ENCODE results near the gene STAG3. TPM values are rescaled to one million over a fixed set of nuclear protein-coding genes. Genes with fewer than 3 reads are reported as not detected.

STAG3 gene
- total and polyA plus RNA-seq, 2 donors (not counting 1 experiment from before 2014, with no cell fraction given): 24.8 to 33.4 TPM

GRCh38 chr7:100173806-100174495, 3.8 kb upstream of the STAG3 start:
- 92% methylated on average over 9 of the region's 11 CpGs for WGBS (ENCODE audit: insufficient coverage)
- Histone ChIP-seq H3K4me3 (ENCODE audit: control extremely low read depth in 1 of 5, extremely low read depth in 1 of 5, insufficient read depth in 1 of 5, low read depth in 2 of 5, low read length in 4 of 5) (no peak overlapping the region), H4K20me1 (ENCODE audit: control insufficient read depth, insufficient read depth, low read length, poor library complexity, severe bottlenecking) (peaks cover 5% of the 10 kb centered on the region), H3K4me2 (replicated peaks; ENCODE audit: low read depth, low read length, poor library complexity, severe bottlenecking) (no peak overlapping the region), H3K4me1 (ENCODE audit: control insufficient read depth in 2 of 2, insufficient read depth in 2 of 2, low read length in 2 of 2) (peaks cover 31 to 36% of the 10 kb centered on the region in 2 donors), H3K36me3 (replicated peaks in 1 of 2; ENCODE audit: control extremely low read depth in 1 of 2, control insufficient read depth in 1 of 2, extremely low read depth in 1 of 2, insufficient read depth in 2 of 2, low read length in 1 of 2) (no peaks in the 10 kb centered on the region), H3K9ac (ENCODE audit: low read length) (no peak overlapping the region), H3K79me2 (ENCODE audit: control insufficient read depth, insufficient read depth, low read length) (no peaks in the 10 kb centered on the region), H3K27ac (ENCODE audit: low read length in 2 of 2) (no peak overlapping the region), H2AFZ (ENCODE audit: insufficient read depth, low read depth, low read length, poor library complexity, severe bottlenecking) (no peak overlapping the region), H3K27me3 (replicated peaks in 1 of 4; ENCODE audit: control extremely low read depth in 1 of 4, control insufficient read depth in 3 of 4, insufficient read depth in 4 of 4, low read length in 3 of 4) (peaks cover 0 to 28% (median 17%) of the 10 kb centered on the region in 4 experiments), H3K9me3 (ENCODE audit: control extremely low read depth in 1 of 3, control insufficient read depth in 2 of 3, insufficient read depth in 1 of 3, low read length in 2 of 3) (peaks cover 0 to 14% (median 6%) of the 10 kb centered on the region in 3 donors)
- ATAC-seq (ENCODE audit: low read depth): no peak
- peaks cover 32% of the 10 kb centered on the region for H3K4me1 Mint-ChIP-seq
- intact Hi-C loops (cut with micrococcal nuclease): no loop called here
- H3K9me3 Mint-ChIP-seq (ENCODE audit: insufficient read depth): no peaks in the 10 kb centered on the region
- ChIA-PET POLR2A (no interaction called here), CTCF (interaction anchor here (1.0 kb wide), 1 partner anchor 36 kb away, joined by 3 read pairs; no protein-coding TSS in a partner anchor)
- no peak overlapping the region for H3K4me3 Mint-ChIP-seq
- H3K27me3 Mint-ChIP-seq: peaks cover 20% of the 10 kb centered on the region
- TF ChIP-seq CTCF (IDR thresholded peaks at IDR 0.05) (no peak), EZH2 (IDR thresholded peaks at IDR 0.05; ENCODE audit: borderline replicate concordance, insufficient read depth, low read depth, low read length, poor library complexity, severe bottlenecking) (no peak)
- H3K27ac Mint-ChIP-seq: no peak overlapping the region
- no peak for DNase-seq

GRCh38 chr7:100174582-100174981, 3.1 kb upstream of the STAG3 start:
- no peaks in the 10 kb centered on the region for H3K9me3 Mint-ChIP-seq (ENCODE audit: insufficient read depth)
- Histone ChIP-seq H3K4me2 (replicated peaks; ENCODE audit: low read depth, low read length, poor library complexity, severe bottlenecking) (no peak overlapping the region), H3K9ac (ENCODE audit: low read length) (no peak overlapping the region), H2AFZ (ENCODE audit: insufficient read depth, low read depth, low read length, poor library complexity, severe bottlenecking) (no peak overlapping the region), H3K79me2 (ENCODE audit: control insufficient read depth, insufficient read depth, low read length) (no peaks in the 10 kb centered on the region), H4K20me1 (ENCODE audit: control insufficient read depth, insufficient read depth, low read length, poor library complexity, severe bottlenecking) (peaks cover 5% of the 10 kb centered on the region), H3K36me3 (replicated peaks in 1 of 2; ENCODE audit: control extremely low read depth in 1 of 2, control insufficient read depth in 1 of 2, extremely low read depth in 1 of 2, insufficient read depth in 2 of 2, low read length in 1 of 2) (no peaks in the 10 kb centered on the region), H3K27ac (ENCODE audit: low read length in 2 of 2) (no peak overlapping the region), H3K27me3 (replicated peaks in 1 of 4; ENCODE audit: control extremely low read depth in 1 of 4, control insufficient read depth in 3 of 4, insufficient read depth in 4 of 4, low read length in 3 of 4) (peaks cover 0 to 22% (median 14%) of the 10 kb centered on the region in 4 experiments), H3K9me3 (ENCODE audit: control extremely low read depth in 1 of 3, control insufficient read depth in 2 of 3, insufficient read depth in 1 of 3, low read length in 2 of 3) (peaks cover 0 to 14% (median 6%) of the 10 kb centered on the region in 3 donors), H3K4me3 (ENCODE audit: control extremely low read depth in 1 of 5, extremely low read depth in 1 of 5, insufficient read depth in 1 of 5, low read depth in 2 of 5, low read length in 4 of 5) (no peak overlapping the region), H3K4me1 (ENCODE audit: control insufficient read depth in 2 of 2, insufficient read depth in 2 of 2, low read length in 2 of 2) (peaks cover 26 to 30% of the 10 kb centered on the region in 2 donors)
- DNase-seq (no peak), ATAC-seq (ENCODE audit: low read depth) (no peak)
- H3K27ac Mint-ChIP-seq: no peak overlapping the region
- intact Hi-C loops (cut with micrococcal nuclease): no loop called here
- no peak overlapping the region for H3K4me3 Mint-ChIP-seq
- H3K4me1 Mint-ChIP-seq: peaks cover 31% of the 10 kb centered on the region
- 100% methylated on average over 3 of the region's 5 CpGs for WGBS (ENCODE audit: insufficient coverage)
- ChIA-PET POLR2A (interaction anchor here (0.6 kb wide), 1 partner anchor 277 kb away, joined by 3 read pairs; no protein-coding TSS in a partner anchor), CTCF (no interaction called here)
- H3K27me3 Mint-ChIP-seq: peaks cover 15% of the 10 kb centered on the region
- no peak for TF ChIP-seq CTCF (IDR thresholded peaks at IDR 0.05)
- TF ChIP-seq EZH2 (IDR thresholded peaks at IDR 0.05; ENCODE audit: borderline replicate concordance, insufficient read depth, low read depth, low read length, poor library complexity, severe bottlenecking): no peak
